ENCODE data around the gene FHOD3.

FHOD3 gene

GRCh38 chr18:36504928-36505327, 207.4 kb downstream of the FHOD3 start:
- no peak for DNase-seq (ENCODE audit: extremely low read depth in 1 of 2, low read depth in 1 of 2)

GRCh38 chr18:36505665-36506064, 208.2 kb downstream of the FHOD3 start:
- no peak for DNase-seq (ENCODE audit: extremely low read depth in 1 of 2, low read depth in 1 of 2)

GRCh38 chr18:36509646-36510197, 212.2 kb downstream of the FHOD3 start:
- no peak for DNase-seq (ENCODE audit: extremely low read depth in 1 of 2, low read depth in 1 of 2)

GRCh38 chr18:36511791-36512352, 214.4 kb downstream of the FHOD3 start:
- no peak for DNase-seq (ENCODE audit: extremely low read depth in 1 of 2, low read depth in 1 of 2)

GRCh38 chr18:36513556-36513955, 216.0 kb downstream of the FHOD3 start:
- DNase-seq (ENCODE audit: extremely low read depth in 1 of 2, low read depth in 1 of 2), result no peak

- DNase-seq (ENCODE audit: extremely low read depth in 1 of 2, low read depth in 1 of 2), result no peak
Observed at GRCh38 chr18:36514778-36515177, 217.3 kb downstream of the FHOD3 start.

GRCh38 chr18:36516258-36516657, 218.7 kb downstream of the FHOD3 start:
- DNase-seq (ENCODE audit: extremely low read depth in 1 of 2, low read depth in 1 of 2), result no peak

GRCh38 chr18:36516726-36517125, 219.2 kb downstream of the FHOD3 start:
- DNase-seq (ENCODE audit: extremely low read depth in 1 of 2, low read depth in 1 of 2), result no peak

- no peak for DNase-seq (ENCODE audit: extremely low read depth in 1 of 2, low read depth in 1 of 2)
Observed at GRCh38 chr18:36518839-36519238, 221.3 kb downstream of the FHOD3 start.

- DNase-seq (ENCODE audit: extremely low read depth in 1 of 2, low read depth in 1 of 2), result no peak
Observed at GRCh38 chr18:36519358-36519757, 221.8 kb downstream of the FHOD3 start.

GRCh38 chr18:36522509-36522908, 225.0 kb downstream of the FHOD3 start:
- no peak for DNase-seq (ENCODE audit: extremely low read depth in 1 of 2, low read depth in 1 of 2)

- DNase-seq (ENCODE audit: extremely low read depth in 1 of 2, low read depth in 1 of 2), result no peak
Observed at GRCh38 chr18:36525913-36526312, 228.4 kb downstream of the FHOD3 start.

- no peak for DNase-seq (ENCODE audit: extremely low read depth in 1 of 2, low read depth in 1 of 2)
Observed at GRCh38 chr18:36526611-36527010, 229.1 kb downstream of the FHOD3 start.

- DNase-seq (ENCODE audit: extremely low read depth in 1 of 2, low read depth in 1 of 2), result no peak
Observed at GRCh38 chr18:36527051-36527450, 229.5 kb downstream of the FHOD3 start.

GRCh38 chr18:36527740-36528455, 230.4 kb downstream of the FHOD3 start:
- DNase-seq (ENCODE audit: extremely low read depth in 1 of 2, low read depth in 1 of 2), result no peak

- DNase-seq (ENCODE audit: extremely low read depth in 1 of 2, low read depth in 1 of 2), result no peak
Observed at GRCh38 chr18:36529747-36530146, 232.2 kb downstream of the FHOD3 start.

- DNase-seq (ENCODE audit: extremely low read depth in 1 of 2, low read depth in 1 of 2), result no peak
Observed at GRCh38 chr18:36530676-36531405, 233.3 kb downstream of the FHOD3 start.

GRCh38 chr18:36531636-36532035, 234.1 kb downstream of the FHOD3 start:
- DNase-seq (ENCODE audit: extremely low read depth in 1 of 2, low read depth in 1 of 2), result no peak

GRCh38 chr18:36532394-36532793, 234.9 kb downstream of the FHOD3 start:
- no peak for DNase-seq (ENCODE audit: extremely low read depth in 1 of 2, low read depth in 1 of 2)

GRCh38 chr18:36532815-36533214, 235.3 kb downstream of the FHOD3 start:
- DNase-seq (ENCODE audit: extremely low read depth in 1 of 2, low read depth in 1 of 2), result no peak

- no peak for DNase-seq (ENCODE audit: extremely low read depth in 1 of 2, low read depth in 1 of 2)
Observed at GRCh38 chr18:36533446-36534153, 236.1 kb downstream of the FHOD3 start.
